ENCODE data around the gene TMSB10.

TMSB10 gene

GRCh38 chr2:84861539-84861938, 43.9 kb upstream of the TMSB10 start:
- H3K36me3 ChIP-seq (ENCODE audit: low read length) = no peaks in the 10 kb centered on the region
- no peaks in the 10 kb centered on the region for H3K9me2 ChIP-seq (replicated peaks; ENCODE audit: insufficient read depth, low read length)
- no peaks in the 10 kb centered on the region for H3F3A ChIP-seq (ENCODE audit: insufficient read depth)
- no peaks in the 10 kb centered on the region for H4K20me1 ChIP-seq (ENCODE audit: low read depth, low read length)
- H3K27me3 ChIP-seq (ENCODE audit: low read length) = no peaks in the 10 kb centered on the region
- H3K27ac ChIP-seq (ENCODE audit: low read depth, low read length) = no peak overlapping the region
- H3K79me2 ChIP-seq (ENCODE audit: insufficient read depth, low read length) = no peaks in the 10 kb centered on the region
- H2AFZ ChIP-seq (ENCODE audit: low read depth, low read length, severe bottlenecking) = no peak overlapping the region
- no peak overlapping the region for H3K4me3 ChIP-seq (ENCODE audit: insufficient read depth, low read length, poor library complexity, severe bottlenecking)
- no peak overlapping the region for H3K4me2 ChIP-seq (ENCODE audit: low read depth, low read length, poor library complexity, severe bottlenecking)
- H3K9me3 ChIP-seq (ENCODE audit: insufficient read depth, low read length) = no peaks in the 10 kb centered on the region
- no peak overlapping the region for H3K9ac ChIP-seq (ENCODE audit: low read length)
- TF ChIP-seq CTCF (IDR thresholded peaks at IDR 0.05; ENCODE audit: insufficient read depth, low read length, poor library complexity, severe bottlenecking) (no peak), EZH2phosphoT487 (conservative IDR thresholded peaks at IDR 0.05; ENCODE audit: low read length) (no peak)

DNA sequence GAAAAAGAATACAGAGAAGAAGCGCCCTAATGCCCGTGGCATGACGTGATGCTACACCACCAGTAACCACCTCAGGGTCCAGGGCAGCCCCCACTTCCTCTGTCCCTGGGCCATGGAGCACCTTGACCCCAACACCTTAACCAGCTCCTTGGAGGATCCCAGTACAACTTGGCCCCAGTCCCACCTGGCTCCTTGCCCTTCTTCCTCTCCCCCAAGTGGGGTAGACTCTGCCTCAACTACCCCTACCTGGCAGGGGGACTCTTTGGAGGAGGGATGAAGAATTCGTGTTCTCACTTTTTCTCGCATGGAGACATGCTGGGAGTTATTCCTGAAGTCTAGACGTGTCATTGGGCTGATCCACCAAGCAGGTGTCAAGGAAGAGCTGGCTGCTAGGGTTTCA, 43.5 kb upstream of the TMSB10 start:
- Histone ChIP-seq H3K27ac (ENCODE audit: low read depth, low read length) (no peak overlapping the region), H3K4me3 (ENCODE audit: insufficient read depth, low read length, poor library complexity, severe bottlenecking) (no peak overlapping the region), H3K79me2 (ENCODE audit: insufficient read depth, low read length) (no peaks in the 10 kb centered on the region), H3K36me3 (ENCODE audit: low read length) (no peaks in the 10 kb centered on the region), H3K27me3 (ENCODE audit: low read length) (no peaks in the 10 kb centered on the region), H3F3A (ENCODE audit: insufficient read depth) (no peaks in the 10 kb centered on the region), H2AFZ (ENCODE audit: low read depth, low read length, severe bottlenecking) (no peak overlapping the region), H3K4me2 (ENCODE audit: low read depth, low read length, poor library complexity, severe bottlenecking) (no peak overlapping the region), H3K9me2 (replicated peaks; ENCODE audit: insufficient read depth, low read length) (no peaks in the 10 kb centered on the region), H4K20me1 (ENCODE audit: low read depth, low read length) (no peaks in the 10 kb centered on the region), H3K9me3 (ENCODE audit: insufficient read depth, low read length) (no peaks in the 10 kb centered on the region), H3K9ac (ENCODE audit: low read length) (no peak overlapping the region)
- TF ChIP-seq EZH2phosphoT487 (conservative IDR thresholded peaks at IDR 0.05; ENCODE audit: low read length) (no peak), CTCF (IDR thresholded peaks at IDR 0.05; ENCODE audit: insufficient read depth, low read length, poor library complexity, severe bottlenecking) (no peak)

DNA sequence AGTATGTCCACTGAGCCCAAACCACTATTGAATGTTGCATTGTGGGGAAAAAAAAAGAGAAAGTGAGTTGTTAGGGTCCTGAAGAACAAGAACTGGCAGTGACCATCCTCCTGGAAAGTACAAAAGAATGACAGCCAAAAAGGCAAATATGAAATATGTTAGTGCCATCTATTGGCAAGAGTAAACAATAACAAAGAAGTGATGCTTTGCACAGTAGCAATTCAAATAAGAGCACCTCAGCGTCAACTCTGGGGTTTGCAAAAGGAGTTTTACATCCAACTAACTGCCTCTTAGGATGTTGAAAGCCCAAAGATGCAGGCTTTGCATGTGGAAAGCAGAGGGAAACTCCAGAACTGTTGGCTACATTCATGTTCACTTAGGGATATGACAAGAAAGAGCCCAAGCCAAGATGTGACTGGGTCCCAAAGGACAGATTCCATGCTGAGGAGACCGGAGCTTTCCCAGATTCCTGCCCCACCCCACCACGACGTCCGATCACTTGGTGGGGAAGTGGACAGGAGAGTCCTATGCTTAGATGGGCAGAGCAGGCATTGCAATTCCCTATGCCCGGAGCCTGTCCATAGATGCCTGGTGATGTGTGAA, 40.2 kb upstream of the TMSB10 start:
- Histone ChIP-seq H2AFZ (ENCODE audit: low read depth, low read length, severe bottlenecking) (no peak overlapping the region), H3K9me2 (replicated peaks; ENCODE audit: insufficient read depth, low read length) (no peaks in the 10 kb centered on the region), H3K4me2 (ENCODE audit: low read depth, low read length, poor library complexity, severe bottlenecking) (no peak overlapping the region), H4K20me1 (ENCODE audit: low read depth, low read length) (no peaks in the 10 kb centered on the region), H3K9ac (ENCODE audit: low read length) (no peak overlapping the region), H3K27me3 (ENCODE audit: low read length) (no peaks in the 10 kb centered on the region), H3K27ac (ENCODE audit: low read depth, low read length) (no peak overlapping the region), H3K36me3 (ENCODE audit: low read length) (no peaks in the 10 kb centered on the region), H3K9me3 (ENCODE audit: insufficient read depth, low read length) (no peaks in the 10 kb centered on the region), H3F3A (ENCODE audit: insufficient read depth) (no peaks in the 10 kb centered on the region), H3K4me3 (ENCODE audit: insufficient read depth, low read length, poor library complexity, severe bottlenecking) (no peak overlapping the region), H3K79me2 (ENCODE audit: insufficient read depth, low read length) (no peaks in the 10 kb centered on the region)
- TF ChIP-seq EZH2phosphoT487 (conservative IDR thresholded peaks at IDR 0.05; ENCODE audit: low read length) (no peak), CTCF (IDR thresholded peaks at IDR 0.05; ENCODE audit: insufficient read depth, low read length, poor library complexity, severe bottlenecking) (peak; percentile 43)
